HG02943 (cell line): Measurements from ENCODE around the gene SBK2.

ENCODE experiments used
- ATAC-seq: cut with Tn5 transposase; IDR thresholded peaks from one replicate; pipeline ENCODE4 v1.9.1; 2021; ENCODE audit warnings: mild to moderate bottlenecking, low read depth, moderate library complexity; ENCODE audit not compliant: unreplicated experiment

SBK2 gene

GRCh38 chr19:55487924-55488687 is 48.8 kb downstream of the SBK2 start, which contains the start of gene SSC5D:
TSS of gene SSC5D (plus strand) at chr19:55488436. CDS start at chr19:55488590, 154 bp downstream.
- ATAC-seq: no peak

DNA sequence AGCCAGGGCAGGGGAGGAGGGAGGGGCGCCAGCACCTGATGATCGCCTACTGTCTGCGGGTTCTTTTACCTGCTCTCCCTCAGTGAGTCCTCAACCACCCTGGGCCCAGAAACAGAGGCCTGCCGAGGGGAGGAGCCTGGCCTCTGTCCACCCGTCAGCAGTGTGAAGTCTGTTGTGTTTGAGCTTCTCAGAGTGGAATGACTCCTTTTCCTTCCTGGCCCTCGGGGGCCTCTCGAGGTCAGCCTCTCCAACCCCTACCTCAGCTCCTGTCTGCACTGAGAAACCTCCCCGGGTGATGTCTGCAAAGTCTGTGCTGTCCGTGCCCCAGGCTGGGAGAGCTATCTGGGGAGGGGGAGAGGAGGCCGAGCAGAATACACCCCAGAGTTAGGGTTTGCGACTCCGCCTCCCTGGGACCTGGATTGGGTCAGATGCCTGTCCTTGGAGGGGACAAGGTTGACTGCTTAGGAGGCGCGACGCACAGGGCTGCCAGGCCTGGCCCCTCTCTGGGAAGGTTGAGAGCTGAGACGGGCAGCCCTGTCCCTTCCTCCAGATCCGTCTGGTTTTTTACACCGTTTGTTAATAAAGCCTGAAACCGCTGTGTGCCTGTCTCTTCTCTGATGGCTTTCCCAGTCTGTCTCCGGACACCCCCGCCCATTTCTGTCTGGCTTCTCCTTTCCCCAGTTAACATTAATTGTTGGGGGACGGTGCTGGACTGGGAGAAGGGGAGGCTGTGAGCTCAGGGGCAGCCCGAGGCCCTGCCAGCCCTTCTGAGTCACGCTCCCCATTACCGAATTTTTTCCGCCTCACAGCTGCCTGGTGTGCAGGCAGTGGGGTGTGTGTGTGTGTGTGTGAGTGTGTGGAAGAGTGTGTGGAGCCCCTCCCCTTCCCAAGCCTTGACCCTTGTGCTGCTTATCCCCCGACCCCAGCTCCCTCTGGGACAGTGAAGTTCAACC is 49.7 kb downstream of the SBK2 start:
- no peak for ATAC-seq

DNA sequence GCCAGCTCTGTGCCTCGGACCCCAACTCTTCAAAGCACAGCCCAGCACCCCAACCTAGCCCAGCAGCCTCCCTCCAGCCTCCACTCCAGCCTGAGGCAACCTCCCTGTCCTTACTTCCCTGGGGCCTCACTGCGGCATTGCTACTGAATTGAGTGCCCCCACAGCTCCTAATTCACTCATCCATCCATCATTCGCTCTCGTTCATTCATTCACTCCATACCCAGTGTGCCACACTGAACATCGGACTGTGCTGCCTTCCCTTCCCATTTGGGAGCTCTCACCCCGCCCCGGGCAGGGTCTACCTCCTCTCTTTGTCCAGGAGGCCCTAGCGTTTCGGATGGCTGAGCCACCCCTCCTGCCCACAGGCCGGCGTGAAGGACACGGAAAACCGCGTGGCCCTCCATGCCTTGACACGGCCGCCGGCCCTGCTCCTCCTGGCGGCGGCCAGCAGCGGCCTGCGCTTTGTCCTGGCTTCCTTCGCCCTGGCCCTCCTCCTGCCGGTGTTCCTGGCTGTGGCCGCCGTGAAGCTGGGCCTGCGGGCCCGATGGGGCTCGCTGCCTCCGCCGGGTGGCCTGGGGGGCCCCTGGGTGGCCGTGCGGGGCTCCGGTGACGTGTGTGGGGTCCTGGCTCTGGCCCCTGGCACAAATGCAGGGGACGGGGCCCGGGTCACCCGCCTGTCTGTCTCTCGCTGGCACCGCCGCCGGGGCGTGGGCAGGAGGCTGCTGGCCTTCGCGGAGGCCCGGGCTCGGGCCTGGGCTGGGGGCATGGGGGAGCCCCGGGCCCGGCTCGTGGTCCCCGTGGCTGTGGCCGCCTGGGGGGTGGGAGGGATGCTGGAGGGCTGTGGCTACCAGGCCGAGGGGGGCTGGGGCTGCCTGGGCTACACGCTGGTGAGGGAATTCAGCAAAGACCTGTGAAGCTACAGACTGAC is 50.6 kb downstream of the SBK2 start:
- ATAC-seq: no peak

DNA sequence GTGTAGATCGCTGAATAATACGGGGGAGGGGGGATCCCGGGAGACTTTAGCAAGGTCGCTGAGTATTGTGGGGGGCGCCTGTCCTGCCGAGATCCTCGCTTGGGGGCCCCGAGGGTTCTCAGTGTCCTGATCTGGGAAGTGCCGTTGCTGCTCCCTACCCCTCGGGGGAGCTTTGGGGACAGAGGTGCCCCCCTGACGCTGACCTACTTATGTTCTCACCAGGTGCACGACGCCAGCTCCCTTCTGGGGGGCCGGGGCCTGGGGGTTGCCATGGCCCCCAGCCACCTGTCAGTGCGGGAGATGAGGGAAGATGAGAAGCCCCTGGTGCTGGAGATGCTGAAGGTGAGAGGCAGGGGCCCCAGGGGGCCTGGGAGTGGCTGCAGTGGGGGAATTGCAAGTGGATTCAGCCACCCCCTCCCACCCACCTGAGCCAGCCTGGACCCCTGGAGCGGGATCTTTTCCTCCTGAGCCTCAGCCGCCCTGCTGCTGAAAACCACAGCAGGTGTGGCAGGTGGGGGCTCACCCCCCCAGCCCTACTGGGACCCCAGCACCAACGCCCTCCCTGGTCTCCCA is 51.4 kb downstream of the SBK2 start:
- ATAC-seq: no peak

GRCh38 chr19:55484593-55485438 is 52.1 kb downstream of the SBK2 start, which contains the start of gene NAT14:
TSS of gene NAT14 (plus strand) at chr19:55485188. CDS start at chr19:55485709, 521 bp downstream.
- ATAC-seq: no peak

- ATAC-seq: no peak
These were observed 53.0 kb downstream of the SBK2 start for GRCh38 chr19:55483706-55484592.

DNA sequence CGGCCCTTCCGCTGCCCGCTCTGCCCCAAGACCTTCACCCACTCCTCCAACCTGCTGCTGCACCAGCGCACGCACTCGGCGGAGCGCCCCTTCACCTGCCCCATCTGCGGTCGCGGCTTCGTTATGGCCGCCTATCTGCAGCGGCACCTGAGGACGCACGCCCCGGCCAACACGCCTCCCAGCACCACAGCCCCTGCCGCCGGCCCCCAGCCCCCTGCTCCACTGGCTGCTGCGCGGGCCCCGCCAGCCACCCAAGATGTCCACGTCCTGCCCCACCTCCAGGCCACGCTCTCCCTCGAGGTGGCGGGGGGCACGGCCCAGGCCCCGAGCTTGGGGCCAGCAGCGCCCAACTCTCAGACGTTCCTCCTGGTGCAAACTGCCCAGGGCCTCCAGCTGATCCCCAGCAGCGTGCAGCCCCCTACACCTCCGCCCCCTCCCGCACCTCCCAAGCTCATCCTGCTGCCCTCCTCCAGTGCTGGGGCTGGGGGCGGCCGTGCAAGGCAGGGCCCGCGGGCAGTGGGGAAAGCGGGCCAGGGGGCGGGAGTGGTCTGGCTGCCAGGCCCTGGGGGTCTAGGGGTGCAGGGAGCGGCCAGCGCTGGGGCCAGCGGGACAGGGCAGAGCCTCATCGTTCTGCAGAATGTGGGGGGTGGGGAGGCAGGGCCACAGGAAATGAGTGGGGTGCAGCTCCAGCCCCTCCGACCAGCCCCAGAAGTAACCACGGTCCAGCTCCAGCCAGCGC is 53.8 kb downstream of the SBK2 start:
- ATAC-seq: no peak

- no peak for ATAC-seq
These were observed 54.6 kb downstream of the SBK2 start for GRCh38 chr19:55482156-55482961.

DNA sequence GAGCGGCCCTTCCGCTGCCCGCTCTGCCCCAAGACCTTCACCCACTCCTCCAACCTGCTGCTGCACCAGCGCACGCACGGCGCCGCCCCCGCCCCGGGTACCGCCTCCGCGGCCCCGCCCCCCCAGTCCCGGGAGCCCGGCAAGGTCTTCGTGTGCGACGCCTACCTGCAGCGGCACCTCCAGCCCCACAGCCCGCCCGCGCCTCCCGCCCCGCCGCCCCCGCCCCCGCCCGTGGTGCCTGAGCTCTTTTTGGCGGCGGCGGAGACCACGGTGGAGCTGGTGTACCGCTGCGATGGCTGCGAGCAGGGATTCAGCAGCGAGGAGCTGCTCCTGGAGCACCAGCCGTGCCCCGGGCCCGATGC is 55.2 kb downstream of the SBK2 start:
- ATAC-seq: no peak

DNA sequence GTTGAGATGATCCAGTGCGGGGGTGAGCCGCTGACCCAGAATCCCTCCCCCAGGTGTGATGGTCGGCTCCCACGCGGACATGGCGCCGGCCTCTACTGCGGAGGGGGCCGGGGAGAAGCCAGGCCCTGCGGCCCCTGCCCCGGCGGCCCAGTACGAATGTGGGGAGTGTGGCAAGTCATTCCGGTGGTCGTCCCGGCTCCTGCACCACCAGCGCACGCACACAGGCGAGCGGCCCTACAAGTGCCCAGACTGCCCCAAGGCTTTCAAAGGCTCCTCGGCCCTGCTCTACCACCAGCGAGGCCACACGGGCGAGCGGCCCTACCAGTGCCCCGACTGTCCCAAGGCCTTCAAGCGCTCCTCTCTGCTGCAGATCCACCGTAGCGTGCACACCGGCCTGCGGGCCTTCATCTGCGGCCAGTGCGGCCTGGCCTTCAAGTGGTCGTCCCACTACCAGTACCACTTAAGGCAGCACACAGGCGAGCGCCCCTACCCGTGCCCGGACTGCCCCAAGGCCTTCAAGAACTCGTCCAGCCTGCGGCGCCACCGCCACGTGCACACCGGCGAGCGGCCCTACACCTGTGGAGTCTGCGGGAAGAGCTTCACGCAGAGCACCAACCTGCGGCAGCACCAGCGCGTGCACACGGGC is 55.7 kb downstream of the SBK2 start:
- no peak for ATAC-seq

DNA sequence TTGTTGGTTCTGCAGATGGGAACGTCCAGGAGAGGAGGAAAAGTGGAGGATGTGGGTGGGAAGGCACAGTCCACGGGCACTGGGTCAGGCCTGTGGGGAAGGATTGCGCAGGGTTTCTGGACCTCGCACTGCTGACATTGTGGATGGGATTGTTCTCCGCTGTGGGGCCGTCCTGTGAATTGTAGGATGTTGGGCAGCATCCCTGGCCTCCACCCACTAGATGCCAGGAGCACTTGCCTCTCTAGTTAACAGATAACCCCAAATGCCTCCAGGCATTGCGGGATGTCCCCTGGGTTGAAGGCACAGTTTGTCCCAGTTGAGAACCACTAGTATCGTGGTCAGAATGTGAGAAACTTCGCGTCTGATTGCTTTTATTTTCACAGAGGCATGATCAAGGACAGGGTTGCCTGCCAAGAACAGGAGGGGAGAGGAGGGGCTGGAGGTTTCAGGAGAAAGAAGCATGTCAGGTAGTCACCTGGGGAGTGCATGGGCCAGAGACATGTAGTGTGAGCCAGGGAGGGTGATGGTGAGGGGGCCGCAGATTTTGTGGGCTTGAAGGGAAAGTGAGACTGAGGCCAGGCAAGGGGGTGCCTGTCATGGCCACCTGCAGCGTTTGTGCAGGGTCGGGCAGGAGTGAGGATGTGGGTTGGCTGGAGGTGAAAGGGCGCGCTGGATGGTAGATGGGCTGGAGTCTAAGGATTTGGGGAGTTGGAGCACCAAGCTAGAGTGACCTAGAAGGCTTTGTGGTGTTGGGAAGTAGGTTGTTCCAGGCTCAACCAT is 57.3 kb downstream of the SBK2 start:
- ATAC-seq: no peak

DNA sequence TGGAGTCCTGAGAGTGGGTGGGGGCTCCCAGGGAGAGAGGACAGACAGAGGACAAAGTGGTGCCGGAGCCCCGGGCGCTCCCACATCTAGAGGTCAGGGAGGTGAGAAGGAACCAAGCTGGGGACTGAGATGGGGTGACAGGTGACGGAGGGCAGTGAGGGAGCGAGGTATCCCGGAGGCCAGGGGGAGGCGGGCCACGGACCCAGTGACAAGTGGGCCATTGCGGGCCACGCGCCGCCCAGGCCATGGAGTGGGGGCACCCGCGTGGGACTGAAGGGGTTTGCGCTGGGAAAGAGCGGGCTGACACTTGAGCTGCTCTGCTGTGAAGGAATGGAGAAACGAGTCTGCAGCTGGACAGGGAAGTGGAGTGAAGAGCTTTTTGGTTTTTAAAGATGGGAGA is 57.9 kb downstream of the SBK2 start:
- ATAC-seq: no peak
